ENCODE measurements around the gene KLHL29. TPM values are rescaled to one million over a fixed set of nuclear protein-coding genes. Genes with fewer than 3 reads are reported as not detected.

The KLHL29 gene
- polyA plus RNA-seq, 3 donors: 11.8 to 16.7 (median 15.2) TPM

- DNase-seq: no peak
These were observed 21.1 kb upstream of the KLHL29 start for GRCh38 chr2:23363831-23364230.

GRCh38 chr2:23366720-23367119 lies 18.3 kb upstream of the KLHL29 start:
- no peak for DNase-seq

GRCh38 chr2:23367760-23368159 lies 17.2 kb upstream of the KLHL29 start:
- DNase-seq: no peak

- no peak for DNase-seq
These were observed 11.3 kb upstream of the KLHL29 start for GRCh38 chr2:23373666-23374065.

GRCh38 chr2:23375448-23375847 lies 9.5 kb upstream of the KLHL29 start:
- no peak for DNase-seq

GRCh38 chr2:23376075-23376474 lies 8.9 kb upstream of the KLHL29 start:
- DNase-seq: no peak

GRCh38 chr2:23376972-23377371 lies 8.0 kb upstream of the KLHL29 start:
- no peak for DNase-seq

GRCh38 chr2:23377771-23378170 lies 7.2 kb upstream of the KLHL29 start:
- DNase-seq: no peak

GRCh38 chr2:23378496-23378895 lies 6.5 kb upstream of the KLHL29 start:
- no peak for DNase-seq

- no peak for DNase-seq
These were observed 5.7 kb upstream of the KLHL29 start for GRCh38 chr2:23379220-23379695.

- DNase-seq: no peak
These were observed 4.4 kb upstream of the KLHL29 start for GRCh38 chr2:23380562-23381065.

GRCh38 chr2:23381084-23381483 lies 3.9 kb upstream of the KLHL29 start:
- DNase-seq: peak; percentile 43

- DNase-seq: no peak
These were observed 3.5 kb upstream of the KLHL29 start for GRCh38 chr2:23381485-23381884.

GRCh38 chr2:23383100-23383499 lies 1.9 kb upstream of the KLHL29 start:
- DNase-seq: no peak

GRCh38 chr2:23385351-23385747 lies 370 bp downstream of the KLHL29 start:
- DNase-seq: peak; percentile 28

GRCh38 chr2:23385748-23386338 lies 864 bp downstream of the KLHL29 start:
- peak; percentile 8 for DNase-seq

- peak; percentile 37 for DNase-seq
These were observed 1.6 kb downstream of the KLHL29 start for GRCh38 chr2:23386339-23387220.

GRCh38 chr2:23387221-23387550 lies 2.2 kb downstream of the KLHL29 start:
- DNase-seq: no peak

GRCh38 chr2:23387845-23388244 lies 2.9 kb downstream of the KLHL29 start:
- no peak for DNase-seq

GRCh38 chr2:23388294-23388693 lies 3.3 kb downstream of the KLHL29 start:
- DNase-seq: no peak

GRCh38 chr2:23388756-23389514 lies 4.0 kb downstream of the KLHL29 start:
- no peak for DNase-seq

- no peak for DNase-seq
These were observed 5.2 kb downstream of the KLHL29 start for GRCh38 chr2:23390152-23390551.

Measured in renal pelvis (tissue), 4 donors.